HG02840 (cell line): ENCODE results near the gene ARID5B.
"Not testable (repeated sequence)": the region's sequence is repeated elsewhere in the genome, so short reads cannot be mapped to it uniquely, and the experiment has no call there.

ENCODE experiments used
- ATAC-seq: cut with Tn5 transposase; IDR thresholded peaks from one replicate; pipeline ENCODE4 v1.9.1; 2021; ENCODE audit warnings: mild to moderate bottlenecking, moderate library complexity, moderate number of reproducible peaks; ENCODE audit not compliant: unreplicated experiment, low FRiP score

The ARID5B gene

GRCh38 chr10:62022830-62023229 is 121.3 kb downstream of the ARID5B start:
- ATAC-seq, result no peak

GRCh38 chr10:62023329-62023728 is 121.8 kb downstream of the ARID5B start:
- no peak for ATAC-seq

- ATAC-seq, result no peak
Measured at GRCh38 chr10:62024026-62024701, 122.7 kb downstream of the ARID5B start.

- ATAC-seq, result no peak
Measured at GRCh38 chr10:62025134-62025794, 123.8 kb downstream of the ARID5B start.

- ATAC-seq, result no peak
Measured at GRCh38 chr10:62025901-62026879, 124.7 kb downstream of the ARID5B start.

- ATAC-seq, result no peak
Measured at GRCh38 chr10:62027841-62028501, 126.5 kb downstream of the ARID5B start.

GRCh38 chr10:62028502-62028842 is 127.0 kb downstream of the ARID5B start:
- not testable (repeated sequence) for ATAC-seq

- no peak for ATAC-seq
Measured at GRCh38 chr10:62029401-62029800, 127.9 kb downstream of the ARID5B start.

- no peak for ATAC-seq
Measured at GRCh38 chr10:62031507-62031906, 130.0 kb downstream of the ARID5B start.

GRCh38 chr10:62033125-62033524 is 131.6 kb downstream of the ARID5B start:
- ATAC-seq, result no peak

GRCh38 chr10:62034096-62034640 is 132.7 kb downstream of the ARID5B start:
- no peak for ATAC-seq

GRCh38 chr10:62036186-62037081 is 134.9 kb downstream of the ARID5B start:
- no peak for ATAC-seq

- no peak for ATAC-seq
Measured at GRCh38 chr10:62037166-62037831, 135.8 kb downstream of the ARID5B start.

GRCh38 chr10:62037890-62038608 is 136.6 kb downstream of the ARID5B start:
- no peak for ATAC-seq

- no peak for ATAC-seq
Measured at GRCh38 chr10:62038609-62039190, 137.2 kb downstream of the ARID5B start.

GRCh38 chr10:62039954-62040353 is 138.5 kb downstream of the ARID5B start:
- ATAC-seq, result no peak

- ATAC-seq, result no peak
Measured at GRCh38 chr10:62040881-62041280, 139.4 kb downstream of the ARID5B start.
